ENCODE results near the gene DIAPH1. TPM values are rescaled to one million over a fixed set of nuclear protein-coding genes. Genes with fewer than 3 reads are reported as not detected.

The DIAPH1 gene
- total RNA-seq, 4 donors from 2014 or later = 55.4 to 150 (median 91.4) TPM

- peaks cover 4 to 36% (median 11%) of the 10 kb centered on the region in 4 donors for H3K4me1 ChIP-seq
- H3K36me3 ChIP-seq = peaks cover 0 to 19% (median 1%) of the 10 kb centered on the region in 4 donors
- DNase-seq = no peak
- peak overlapping the region; percentile 23 to 49 (median 32) for H3K27ac ChIP-seq
- H3K27me3 ChIP-seq = no peaks in the 10 kb centered on the region
- in situ Hi-C loops (cut with MboI; ENCODE audit: low pct_ligation_motif_present in 1 of 4, low pct_unique_long_range_greater_than_20kb in 1 of 4, low sequenced_read_pairs in 3 of 4) = no loop called here
- WGBS, 2 donors (ENCODE audit: low coverage in 1 of 2) = 86 to 95% methylated on average over 3 to 11 of the region's 11 CpGs
- no peaks in the 10 kb centered on the region for H3K9me3 ChIP-seq
- no peak overlapping the region for H3K4me3 ChIP-seq
- TF ChIP-seq CTCF (IDR thresholded peaks at IDR 0.05) (no peak), EP300 (IDR thresholded peaks at IDR 0.05; ENCODE audit: low read depth) (no peak), POLR2A (IDR thresholded peaks at IDR 0.05) (no peak), POLR2AphosphoS5 (IDR thresholded peaks at IDR 0.05) (no peak)
- intact Hi-C loops (cut with DNase I; ENCODE audit: low total_unique reads) = loop anchor here (10.0 kb wide), 1 partner anchor 124 kb away; the partner anchor contains the start of genes PCDHGA9 and PCDHGB6
These were observed 90.4 kb downstream of the DIAPH1 start for GRCh38 chr5:141528291-141528984.

GRCh38 chr5:141527426-141527825 lies 91.4 kb downstream of the DIAPH1 start:
- WGBS, 2 donors (ENCODE audit: low coverage in 1 of 2) = 63 to 81% methylated on average over 1 of the region's 1 CpG
- TF ChIP-seq EP300 (IDR thresholded peaks at IDR 0.05; ENCODE audit: low read depth) (no peak), CTCF (IDR thresholded peaks at IDR 0.05) (no peak), POLR2AphosphoS5 (IDR thresholded peaks at IDR 0.05) (no peak), POLR2A (IDR thresholded peaks at IDR 0.05) (no peak)
- in situ Hi-C loops (cut with MboI; ENCODE audit: low pct_ligation_motif_present in 1 of 4, low pct_unique_long_range_greater_than_20kb in 1 of 4, low sequenced_read_pairs in 3 of 4) (no loop called here), intact Hi-C loops (cut with DNase I; ENCODE audit: low total_unique reads) (loop anchor here (10.0 kb wide), 1 partner anchor 123 kb away; the partner anchor contains the start of genes PCDHGA9 and PCDHGB6)
- no peaks in the 10 kb centered on the region for H3K9me3 ChIP-seq
- no peak for DNase-seq
- H3K27me3 ChIP-seq = no peaks in the 10 kb centered on the region
- H3K27ac ChIP-seq = peak overlapping the region in 3 of 4 donors; percentile 17 to 28 (median 18)
- peaks cover 4 to 44% (median 11%) of the 10 kb centered on the region in 4 donors for H3K4me1 ChIP-seq
- H3K4me3 ChIP-seq = no peak overlapping the region
- peaks cover 0 to 18% (median 0%) of the 10 kb centered on the region in 4 donors for H3K36me3 ChIP-seq

GRCh38 chr5:141525653-141526052 lies 93.1 kb downstream of the DIAPH1 start:
- TF ChIP-seq POLR2AphosphoS5 (IDR thresholded peaks at IDR 0.05) = no peak
- no peak for TF ChIP-seq EP300 (IDR thresholded peaks at IDR 0.05; ENCODE audit: low read depth)
- no peak for TF ChIP-seq CTCF (IDR thresholded peaks at IDR 0.05)
- no peak for TF ChIP-seq POLR2A (IDR thresholded peaks at IDR 0.05)
- no peak overlapping the region for H3K4me3 ChIP-seq
- in situ Hi-C loops (cut with MboI; ENCODE audit: low pct_ligation_motif_present in 1 of 4, low pct_unique_long_range_greater_than_20kb in 1 of 4, low sequenced_read_pairs in 3 of 4) = no loop called here
- no peaks in the 10 kb centered on the region for H3K27me3 ChIP-seq
- peaks cover 13 to 62% (median 27%) of the 10 kb centered on the region in 4 donors for H3K4me1 ChIP-seq
- intact Hi-C loops (cut with DNase I; ENCODE audit: low total_unique reads) = loop anchor here (10.0 kb wide), 1 partner anchor 121 kb away; the partner anchor contains the start of genes PCDHGA9 and PCDHGB6
- peak overlapping the region; percentile 58 to 76 (median 64) for H3K27ac ChIP-seq
- peaks cover 0 to 18% (median 0%) of the 10 kb centered on the region in 4 donors for H3K36me3 ChIP-seq
- peak; percentile 32 for DNase-seq
- WGBS, 2 donors (ENCODE audit: low coverage in 1 of 2) = 43 to 46% methylated on average over 7 of the region's 7 CpGs
- H3K9me3 ChIP-seq = no peaks in the 10 kb centered on the region

Measured in transverse colon (tissue), 4 donors.